Activated T-cell treated with anti-CD3 and anti-CD28 coated beads, Interleukin-2, amount 50 U/mL, for 48 hours (primary cell): ENCODE data around the gene KCNAB1.
"Not testable (repeated sequence)": the region's sequence is repeated elsewhere in the genome, so short reads cannot be mapped to it uniquely, and the experiment has no call there.

ENCODE experiments used
- DNase-seq, 2 experiments: peaks; one replicate each; pipeline ENCODE4 v3.0.0-alpha.2; 2020

The KCNAB1 gene

DNA sequence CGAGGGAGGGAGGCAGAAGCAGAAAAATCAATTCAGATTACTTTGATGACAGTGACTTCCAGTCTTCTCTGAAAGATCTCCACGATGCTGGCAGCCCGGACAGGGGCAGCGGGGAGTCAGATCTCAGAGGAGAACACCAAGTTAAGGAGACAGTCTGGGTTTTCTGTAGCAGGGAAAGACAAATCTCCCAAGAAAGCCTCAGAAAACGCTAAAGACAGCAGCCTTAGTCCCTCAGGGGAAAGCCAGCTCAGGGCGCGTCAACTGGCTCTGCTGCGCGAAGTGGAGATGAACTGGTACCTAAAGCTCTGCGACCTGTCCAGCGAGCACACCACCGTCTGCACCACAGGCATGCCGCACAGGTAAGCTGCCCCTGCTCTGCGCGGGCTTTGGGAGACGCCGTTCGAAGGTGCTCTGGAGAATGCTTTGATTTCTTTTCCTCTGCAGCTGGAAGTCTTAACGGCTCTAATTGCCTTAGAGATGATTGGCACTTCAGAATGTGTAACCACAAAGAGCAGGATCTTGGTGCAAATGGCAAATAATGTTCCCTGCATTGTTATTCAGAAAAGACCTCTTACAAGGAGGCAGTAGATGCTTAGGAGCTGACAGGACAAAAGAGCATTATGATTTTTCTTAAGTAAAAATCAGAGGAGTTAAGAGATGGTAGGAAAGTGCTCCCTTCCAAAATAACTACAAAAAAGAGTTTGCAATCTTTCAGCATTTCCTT, at the start of gene KCNAB1:
KCNAB1 (plus strand) TSS at position 51 of the 724 bp plus-strand sequence.
- DNase-seq = no peak

DNA sequence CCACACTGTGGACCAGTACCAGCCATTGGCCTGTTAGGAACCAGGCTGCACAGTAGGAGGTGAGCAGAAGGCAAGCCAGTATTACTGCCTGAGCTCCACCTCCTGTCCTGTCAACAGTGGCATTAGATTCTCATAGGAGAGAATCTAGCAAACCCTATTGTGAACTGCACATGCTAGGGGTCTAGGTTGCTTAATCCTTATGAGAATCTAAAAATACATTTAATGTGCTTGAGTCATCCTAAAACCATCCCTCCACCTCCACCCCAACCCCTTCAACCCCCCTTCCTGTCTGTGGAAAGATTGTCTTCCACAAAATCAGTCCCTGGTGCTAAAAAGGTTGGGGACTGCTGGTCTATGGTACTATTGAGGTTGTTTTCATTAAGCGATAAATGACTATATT, 49.3 kb upstream of the KCNAB1 start:
- DNase-seq = no peak

DNA sequence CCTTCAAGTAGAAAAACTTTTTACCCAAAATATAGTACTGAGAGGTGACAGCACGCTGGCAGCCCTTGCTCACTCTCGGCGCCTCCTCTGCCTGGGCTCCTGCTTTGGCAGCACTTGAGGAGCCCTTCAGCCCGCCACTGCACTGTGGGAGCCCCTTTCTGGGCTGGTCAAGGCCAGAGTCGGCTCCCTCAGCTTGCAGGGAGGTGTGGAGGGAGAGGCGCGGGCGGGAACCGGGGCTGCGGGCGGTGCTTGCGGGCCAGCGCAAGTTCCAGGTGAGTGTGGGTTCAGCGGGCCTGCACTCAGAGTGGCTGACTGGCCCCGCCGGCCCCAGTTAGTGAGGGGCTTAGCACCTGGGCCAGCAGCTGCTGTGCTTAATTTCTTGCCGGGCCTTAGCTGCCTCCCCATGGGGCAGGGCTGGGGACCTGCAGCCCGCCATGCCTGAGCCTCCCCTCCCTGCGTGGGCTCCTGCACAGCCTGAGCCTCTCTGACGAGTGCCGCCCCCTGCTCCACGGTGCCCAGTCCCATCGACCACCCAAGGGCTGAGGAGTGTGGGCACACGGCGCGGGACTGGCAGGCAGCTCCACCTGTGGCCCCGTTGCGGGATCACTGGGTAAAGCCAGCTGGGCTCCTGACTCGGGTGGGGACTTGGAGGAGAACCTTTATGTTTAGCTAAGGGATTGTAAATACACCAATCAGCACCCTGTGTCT, 47.3 kb upstream of the KCNAB1 start:
- not testable (repeated sequence) for DNase-seq

- DNase-seq = no peak
These were observed 30.3 kb upstream of the KCNAB1 start for GRCh38 chr3:156090126-156090525.

DNA sequence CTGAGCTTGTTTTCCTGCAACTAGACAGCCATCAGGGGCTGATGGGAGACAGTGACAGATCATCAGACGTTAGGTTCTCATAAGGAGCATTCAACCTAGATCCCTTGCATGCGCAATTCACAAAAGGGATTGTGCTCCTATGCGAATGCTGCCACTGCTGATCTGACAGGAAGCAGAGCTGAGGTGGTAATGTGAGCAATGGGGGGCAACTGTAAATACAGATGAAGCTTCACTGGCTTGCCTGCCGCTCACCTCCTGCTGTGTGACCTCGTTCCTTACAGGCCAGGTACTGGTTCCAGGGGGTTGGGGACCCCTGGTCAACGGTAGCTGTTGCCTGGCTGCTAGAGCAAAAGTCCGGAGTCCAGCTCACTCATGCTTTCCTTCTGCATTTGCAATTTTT, 26.4 kb upstream of the KCNAB1 start:
- no peak for DNase-seq

DNA sequence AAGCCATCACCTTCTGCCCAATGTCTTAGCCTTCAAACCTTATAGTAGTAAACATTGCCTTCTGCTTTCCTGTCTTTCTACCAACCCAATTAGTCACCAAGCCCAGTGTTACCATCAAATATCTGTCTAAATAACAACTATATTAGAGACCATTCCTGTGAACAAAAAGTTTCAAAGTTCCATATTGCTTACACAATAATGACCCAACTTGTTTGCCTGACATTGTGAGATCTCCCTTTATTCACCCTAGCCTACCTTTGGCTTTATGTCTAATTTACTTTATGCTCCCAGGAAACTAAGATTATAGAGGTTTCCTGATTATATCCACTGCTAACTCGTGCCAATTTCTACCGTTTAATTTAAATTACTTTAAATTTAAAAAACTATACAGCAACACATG, 26.0 kb upstream of the KCNAB1 start:
- DNase-seq = no peak

GRCh38 chr3:156095652-156096051, 24.7 kb upstream of the KCNAB1 start:
- not testable (repeated sequence) for DNase-seq

- no peak for DNase-seq
These were observed 21.8 kb upstream of the KCNAB1 start for GRCh38 chr3:156098437-156099035.

- DNase-seq = not testable (repeated sequence)
These were observed 21.0 kb upstream of the KCNAB1 start for GRCh38 chr3:156099348-156099747.

DNA sequence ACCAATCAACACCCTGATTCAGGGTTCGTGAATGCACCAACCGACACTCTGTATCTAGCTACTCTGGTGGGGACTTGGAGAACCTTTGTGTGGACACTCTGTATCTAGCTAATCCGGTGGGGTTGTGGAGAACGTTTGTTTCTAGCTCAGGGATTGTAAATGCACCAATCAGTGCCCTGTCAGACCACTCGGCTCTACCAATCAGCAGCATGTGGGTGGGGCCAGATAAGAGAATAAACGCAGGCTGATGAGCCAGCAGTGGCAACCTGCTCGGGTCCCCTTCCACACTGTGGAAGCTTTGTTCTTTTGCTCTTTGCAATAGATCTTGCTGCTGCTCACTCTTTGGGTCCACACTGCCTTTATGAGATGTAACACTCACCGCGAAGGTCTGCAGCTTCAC, 20.4 kb upstream of the KCNAB1 start:
- DNase-seq = not testable (repeated sequence)

DNA sequence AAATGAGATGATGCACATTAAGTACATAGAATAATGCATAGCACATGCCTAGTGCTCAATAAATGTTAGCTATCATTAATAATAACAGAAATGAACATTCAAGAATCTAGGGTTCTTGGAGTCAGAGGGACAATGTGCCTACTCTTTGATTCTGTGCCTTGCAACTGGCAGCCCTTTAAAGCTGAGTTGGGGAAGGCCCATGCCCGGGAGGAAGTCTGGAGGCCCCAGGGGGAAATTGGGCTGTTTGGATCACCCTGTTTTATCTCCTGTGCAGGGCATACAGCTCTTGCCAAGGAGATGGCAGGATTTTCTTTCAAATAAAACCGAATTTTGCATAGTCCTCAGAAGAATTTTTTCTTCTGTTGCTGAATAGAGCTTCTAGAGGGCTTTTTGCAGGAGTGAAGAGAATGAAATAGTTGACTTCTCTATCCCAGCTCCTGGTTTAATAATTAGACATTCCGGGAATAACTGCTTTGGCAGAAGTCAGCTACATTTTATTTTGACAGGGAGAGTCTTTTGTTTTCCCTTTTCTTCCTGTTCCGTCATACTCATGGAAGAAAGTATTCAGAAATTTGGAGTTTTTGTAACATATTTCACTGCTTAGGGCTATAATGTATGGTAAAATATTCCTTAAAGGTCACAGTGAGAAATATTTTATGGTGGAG, 18.0 kb upstream of the KCNAB1 start:
- no peak for DNase-seq

GRCh38 chr3:156106721-156107373, 13.5 kb upstream of the KCNAB1 start:
- DNase-seq = no peak

GRCh38 chr3:156107504-156107903, 12.9 kb upstream of the KCNAB1 start:
- DNase-seq = no peak

GRCh38 chr3:156108616-156109015, 11.8 kb upstream of the KCNAB1 start:
- no peak for DNase-seq

- DNase-seq = no peak
These were observed 10.4 kb upstream of the KCNAB1 start for GRCh38 chr3:156109989-156110388.

GRCh38 chr3:156126467-156126866, 6.1 kb downstream of the KCNAB1 start:
- DNase-seq = no peak

- no peak for DNase-seq
These were observed 10.9 kb downstream of the KCNAB1 start for GRCh38 chr3:156131241-156131640.

- no peak for DNase-seq
These were observed 11.4 kb downstream of the KCNAB1 start for GRCh38 chr3:156131799-156132198.

GRCh38 chr3:156132313-156132712, 11.9 kb downstream of the KCNAB1 start:
- no peak for DNase-seq

GRCh38 chr3:156133076-156133475, 12.7 kb downstream of the KCNAB1 start:
- no peak for DNase-seq

DNA sequence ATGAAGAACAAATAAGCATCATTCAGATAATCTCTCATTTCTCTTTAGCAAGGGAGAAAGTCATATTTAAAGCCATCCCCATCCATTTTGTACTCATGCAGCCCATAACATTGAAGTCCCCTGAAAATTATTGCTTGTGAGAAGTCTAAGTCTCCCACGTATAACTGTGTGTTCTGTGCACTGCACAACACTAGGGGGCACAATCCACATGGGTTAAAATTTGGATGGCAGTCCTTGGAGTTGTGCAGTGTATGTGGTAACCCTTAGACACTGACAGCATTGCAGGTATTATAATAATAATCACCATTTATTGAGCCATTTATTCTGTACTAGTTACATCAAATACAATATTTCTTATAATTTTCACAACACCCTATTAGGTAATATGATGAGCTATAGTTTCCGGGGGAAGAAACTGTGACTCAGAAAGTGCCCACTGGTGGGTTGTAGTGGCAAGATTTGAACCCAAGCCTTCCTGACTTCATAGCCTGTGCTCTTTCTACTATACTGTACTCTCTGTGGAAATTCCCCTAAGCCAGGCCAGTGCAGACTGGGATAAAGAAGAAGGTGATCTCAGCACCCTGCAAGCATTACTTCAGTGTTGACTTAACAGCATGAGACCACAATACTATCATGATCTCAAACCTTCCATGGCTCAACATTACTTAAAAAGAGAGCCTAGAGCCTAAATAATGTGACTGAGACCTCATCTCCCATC, 15.7 kb downstream of the KCNAB1 start:
- no peak for DNase-seq

GRCh38 chr3:156137397-156137796, 17.0 kb downstream of the KCNAB1 start:
- not testable (repeated sequence) for DNase-seq
